ENCODE data around the gene GGACT.
"Not testable (repeated sequence)": the region's sequence is repeated elsewhere in the genome, so short reads cannot be mapped to it uniquely, and the experiment has no call there.

Gene GGACT

DNA sequence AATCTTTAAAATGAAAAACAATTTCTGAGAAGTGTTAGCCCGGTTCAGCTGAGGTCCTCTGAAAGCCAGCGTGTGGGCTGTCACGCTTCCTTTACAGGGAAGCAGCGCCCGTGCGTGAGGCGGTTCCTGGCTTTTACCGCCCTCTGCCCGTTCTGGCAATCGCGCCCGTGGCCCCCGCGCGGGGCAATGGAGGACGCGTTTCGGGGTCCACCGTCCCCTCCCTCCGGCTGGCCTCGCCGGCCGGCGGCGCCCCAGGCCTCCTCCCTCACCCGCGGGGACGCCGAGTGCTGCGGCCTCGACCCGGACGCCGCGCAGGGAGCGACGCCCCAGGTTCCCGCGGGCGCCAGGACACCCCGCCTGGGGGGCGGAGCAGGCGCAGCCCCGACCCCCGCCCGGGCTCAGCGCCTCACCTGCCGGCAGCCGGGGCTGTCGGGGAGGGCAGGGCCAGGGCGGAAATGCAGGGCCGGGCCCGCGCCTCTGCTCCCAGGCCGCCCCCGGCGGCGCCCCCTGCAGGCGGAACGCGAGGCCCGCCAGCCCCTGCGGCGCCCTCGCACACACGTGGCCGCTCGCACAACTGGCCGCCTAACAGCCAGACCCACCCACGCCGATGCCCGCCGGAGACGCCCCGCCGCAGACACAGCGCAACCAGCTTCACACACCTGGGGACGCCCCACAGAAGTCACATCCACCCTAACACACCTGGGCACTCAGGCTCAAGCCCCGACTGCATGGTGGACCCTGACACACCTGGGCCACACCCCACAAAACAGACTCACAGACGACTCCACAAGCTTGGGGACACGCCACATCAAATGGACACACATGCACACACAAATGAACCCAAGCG, at the start of gene GGACT:
TSS of gene GGACT (minus strand) at position 459 of the 847 bp plus-strand sequence. CDS start 56,198 bp downstream, outside the sequence.
- DNase-seq, result peak; percentile 82 to 86

DNA sequence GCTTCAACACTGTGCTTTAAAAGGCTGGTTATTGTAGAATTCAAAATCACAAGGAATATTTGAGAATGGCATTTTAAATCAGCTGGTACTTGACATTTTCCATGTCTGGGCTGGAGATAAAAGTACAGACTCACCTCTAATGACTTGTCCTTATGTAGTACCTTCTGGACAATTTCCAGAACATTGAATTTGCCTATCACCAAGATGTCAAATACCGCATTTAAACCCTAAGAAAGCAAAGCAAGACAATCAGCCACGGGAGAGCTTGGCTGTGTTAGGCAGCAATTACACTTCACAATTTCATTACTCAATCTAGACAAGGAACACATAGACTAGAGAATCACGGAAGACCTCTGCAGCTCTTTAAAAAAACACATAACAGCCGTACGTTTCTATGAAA, 49.2 kb upstream of the GGACT start:
- DNase-seq, result no peak

DNA sequence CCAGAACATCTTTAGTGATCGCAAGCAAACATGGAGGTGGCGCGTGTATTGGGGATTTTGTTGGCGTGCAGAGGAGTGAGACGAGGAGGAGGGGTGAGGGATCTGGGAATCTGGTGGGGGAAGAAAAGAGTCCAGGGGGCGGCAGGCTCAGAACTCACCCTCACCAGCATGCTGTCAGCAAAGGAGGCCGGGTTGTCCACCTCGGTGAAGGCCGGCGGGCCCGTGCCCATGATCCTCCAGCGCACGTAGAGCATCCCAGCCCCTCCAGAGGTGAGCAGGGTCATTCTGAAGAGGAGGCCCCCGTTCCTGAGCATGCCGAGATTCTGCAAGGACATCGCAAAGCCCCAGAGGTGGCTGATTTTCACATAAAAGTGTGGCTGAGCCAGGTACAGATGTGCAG, 48.8 kb upstream of the GGACT start:
- no peak for DNase-seq

DNA sequence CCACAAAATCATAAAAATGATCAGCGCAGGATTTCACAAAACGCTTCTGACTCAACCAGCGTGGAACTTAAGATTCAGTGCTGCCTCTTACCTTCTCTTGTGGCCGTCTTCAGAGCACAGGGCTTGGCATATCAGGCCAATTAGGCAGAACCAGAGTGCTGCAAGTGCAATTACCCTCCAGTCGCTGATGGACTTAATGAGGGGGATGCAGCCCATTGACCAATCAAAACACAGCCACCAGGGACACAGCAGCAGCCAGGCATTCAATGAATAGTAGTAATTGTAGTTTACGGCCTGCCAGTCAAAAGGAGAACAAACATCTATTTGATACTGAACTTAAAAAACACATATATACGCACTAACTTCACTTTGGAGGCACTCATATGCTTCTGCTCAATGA, 47.9 kb upstream of the GGACT start:
- no peak for DNase-seq

DNA sequence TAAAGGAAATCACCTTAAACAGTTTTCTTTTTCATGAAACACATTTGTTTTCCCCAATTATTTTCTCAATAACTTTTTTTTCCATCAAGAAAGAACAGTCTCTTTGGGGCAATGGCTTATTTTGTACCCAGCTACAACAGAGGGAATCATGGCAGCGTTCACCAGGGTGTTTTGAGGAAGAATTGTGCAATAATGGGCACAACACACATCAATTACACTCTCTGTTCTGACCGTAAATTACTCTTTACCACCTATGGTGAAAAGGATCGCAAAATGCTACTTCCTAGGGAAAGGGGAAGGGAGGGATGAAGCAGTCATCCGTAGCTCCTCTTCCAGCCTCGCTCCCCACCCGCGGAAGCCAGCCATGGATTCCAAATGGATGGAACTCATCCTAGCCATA, 47.4 kb upstream of the GGACT start:
- no peak for DNase-seq

DNA sequence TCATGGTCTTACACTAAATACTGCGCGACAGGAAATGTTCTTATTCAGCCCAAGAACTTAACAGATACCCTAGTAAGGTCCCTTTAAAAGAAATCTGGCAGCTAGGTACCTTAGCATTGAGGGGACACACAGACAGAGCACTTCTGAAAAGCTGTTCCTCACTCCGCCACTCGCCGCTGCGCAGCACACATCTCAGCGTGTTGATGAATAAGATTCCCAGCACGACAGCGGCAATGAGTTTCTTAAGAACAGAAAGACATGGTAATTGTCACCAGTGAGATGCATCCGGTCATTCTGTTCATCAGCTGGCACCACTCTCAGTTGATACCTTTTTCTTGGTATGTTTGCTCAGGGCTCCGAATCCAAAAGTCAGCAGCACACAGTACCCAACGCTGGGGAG, 46.1 kb upstream of the GGACT start:
- no peak for DNase-seq

DNA sequence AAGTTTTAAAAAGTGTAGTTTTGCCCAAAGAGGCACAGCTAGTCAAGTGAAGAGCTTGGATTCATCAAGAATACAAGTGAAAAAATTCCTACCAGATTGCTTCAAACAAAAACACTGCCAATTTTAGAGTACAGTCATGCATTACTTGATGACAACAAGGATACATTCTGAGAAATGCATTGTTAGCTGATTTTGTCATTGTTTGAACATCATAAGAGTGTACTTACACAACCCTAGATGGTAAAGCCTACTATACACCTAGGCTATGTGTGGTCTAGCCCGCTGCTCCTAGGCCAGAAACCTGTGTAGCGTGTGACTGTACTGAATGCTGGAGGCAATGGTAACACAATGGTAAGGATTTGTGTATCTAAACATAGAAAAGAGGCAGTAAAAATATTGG, 44.9 kb upstream of the GGACT start:
- DNase-seq, result no peak

DNA sequence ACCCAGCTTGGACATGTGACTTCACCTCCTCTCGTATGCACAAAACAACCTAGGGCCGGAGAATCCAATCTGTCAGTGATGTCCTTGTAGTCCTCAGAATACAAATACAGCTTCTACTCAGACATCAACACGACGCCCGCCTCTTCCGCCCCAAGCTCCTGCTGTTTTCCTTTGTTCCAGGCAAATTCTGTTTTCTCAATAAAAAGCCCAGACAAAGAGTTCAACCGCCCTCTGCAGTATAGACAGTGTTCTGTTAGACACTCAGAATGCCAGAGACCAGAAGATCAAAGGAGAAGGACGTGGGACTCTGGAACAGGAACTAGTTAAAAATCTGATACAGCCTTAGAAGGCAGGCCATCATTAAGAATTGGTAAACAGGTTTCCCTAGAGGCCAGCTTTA, 42.0 kb upstream of the GGACT start:
- DNase-seq, result no peak

DNA sequence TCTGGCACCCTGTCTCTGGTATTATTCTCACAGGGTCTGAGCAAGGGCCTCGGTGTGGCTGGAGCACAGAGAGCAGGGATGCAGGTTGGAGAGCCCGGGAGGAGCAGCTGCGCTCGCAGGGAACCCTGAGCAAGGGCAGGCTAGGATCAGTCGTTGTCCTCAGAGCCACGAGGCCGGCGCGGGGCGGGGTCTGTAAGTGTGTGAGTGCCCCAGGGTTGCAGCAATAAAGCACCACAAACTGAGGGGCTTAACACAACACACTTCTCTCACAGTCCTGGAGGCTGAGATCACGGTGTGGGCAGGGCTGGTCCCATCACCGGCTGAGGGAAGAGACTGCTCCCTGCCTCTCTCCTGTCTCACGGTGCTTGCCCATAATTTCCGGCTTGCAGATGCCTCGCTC, 38.5 kb upstream of the GGACT start:
- DNase-seq, result no peak

DNA sequence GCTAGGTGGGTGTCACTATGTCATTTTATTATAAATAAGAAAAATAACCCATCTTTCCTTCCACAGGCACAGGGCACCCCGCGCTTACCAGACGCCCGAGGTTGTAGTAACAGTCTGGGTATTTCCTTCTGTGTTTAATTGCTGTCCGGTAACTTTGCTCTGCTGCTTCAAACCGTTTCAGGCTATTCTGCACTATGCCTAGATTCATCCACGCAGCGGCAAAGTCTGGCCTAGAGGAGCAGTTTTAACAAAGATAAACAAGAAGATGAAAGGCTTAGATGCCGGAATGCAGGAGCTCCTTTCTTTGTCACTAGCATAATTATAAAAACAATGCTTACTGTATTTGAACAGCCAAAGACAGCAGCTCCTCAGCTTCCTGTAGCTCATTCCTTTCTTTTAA, 36.9 kb upstream of the GGACT start:
- no peak for DNase-seq

DNA sequence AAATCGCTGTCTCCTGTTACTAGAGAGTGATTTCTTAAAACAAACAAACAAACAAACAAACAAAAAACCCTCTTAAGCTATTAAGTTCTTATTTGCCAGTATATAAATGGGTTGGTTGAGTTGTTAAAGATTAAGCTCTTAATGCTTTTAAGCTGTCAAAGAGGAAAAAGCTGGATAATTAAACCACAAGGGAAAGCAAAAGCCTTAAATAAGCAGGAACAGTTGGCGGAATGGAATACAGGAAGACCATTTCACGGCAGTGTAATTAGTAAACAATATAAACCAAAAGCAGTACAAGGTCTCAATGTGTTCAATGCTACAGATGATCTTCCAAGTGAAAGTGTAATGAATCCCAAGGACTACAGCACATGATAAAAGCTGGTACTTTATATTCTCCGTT, 32.2 kb upstream of the GGACT start:
- DNase-seq, result no peak

DNA sequence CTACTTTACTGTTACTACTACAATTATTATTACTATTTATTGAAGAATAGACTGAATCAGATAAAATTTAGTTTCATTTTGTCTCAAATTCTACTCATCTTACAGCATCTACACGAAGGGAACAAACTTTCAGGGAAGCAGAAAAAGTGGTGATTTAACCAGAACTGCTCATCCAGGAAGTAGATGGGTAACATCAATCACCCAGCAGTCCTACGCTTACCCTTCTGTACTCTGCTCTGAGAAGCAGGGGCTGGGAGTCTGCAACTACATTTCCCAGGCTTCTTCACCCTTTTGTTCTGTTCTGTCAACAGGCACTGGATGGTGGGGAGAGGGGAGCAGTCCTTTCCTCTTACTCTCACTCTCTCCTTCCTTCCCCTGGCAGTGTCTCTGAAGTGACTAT, 31.4 kb upstream of the GGACT start:
- no peak for DNase-seq

DNA sequence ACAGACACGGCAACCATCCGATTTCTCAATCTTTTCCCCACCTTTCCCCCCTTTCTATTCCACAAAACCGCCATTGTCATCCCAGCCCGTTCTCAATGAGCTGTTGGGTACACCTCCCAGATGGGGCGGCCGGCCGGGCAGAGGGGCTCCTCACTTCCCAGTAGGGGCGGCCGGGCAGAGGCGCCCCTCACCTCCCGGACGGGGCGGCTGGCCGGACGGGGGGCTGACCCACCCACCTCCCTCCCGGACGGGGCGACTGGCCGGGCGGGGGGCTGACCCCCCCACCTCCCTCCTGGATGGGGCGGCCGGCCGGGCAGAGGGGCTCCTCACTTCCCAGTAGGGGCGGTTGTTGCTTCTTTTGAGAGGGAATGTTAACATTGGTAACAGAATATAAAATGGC, 30.3 kb upstream of the GGACT start:
- not testable (repeated sequence) for DNase-seq

DNA sequence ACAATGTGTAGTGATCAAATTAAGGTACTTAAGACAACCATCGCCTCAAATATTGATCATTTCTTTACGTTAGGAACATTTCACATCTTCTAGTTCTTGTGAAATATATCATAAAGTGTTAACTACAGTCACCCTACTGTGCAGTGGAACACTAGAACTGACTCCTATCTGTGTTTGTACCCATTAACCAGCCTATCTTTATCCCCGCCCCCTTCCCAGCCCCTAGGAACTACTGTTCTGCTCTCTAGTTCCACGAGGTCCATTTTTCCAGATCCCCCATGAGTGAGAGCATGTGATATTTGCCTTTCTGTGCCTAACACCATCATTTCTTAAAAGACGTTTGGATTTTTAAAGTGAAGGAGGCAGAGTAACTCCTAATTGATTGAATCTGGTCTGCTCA, 24.4 kb upstream of the GGACT start:
- no peak for DNase-seq

DNA sequence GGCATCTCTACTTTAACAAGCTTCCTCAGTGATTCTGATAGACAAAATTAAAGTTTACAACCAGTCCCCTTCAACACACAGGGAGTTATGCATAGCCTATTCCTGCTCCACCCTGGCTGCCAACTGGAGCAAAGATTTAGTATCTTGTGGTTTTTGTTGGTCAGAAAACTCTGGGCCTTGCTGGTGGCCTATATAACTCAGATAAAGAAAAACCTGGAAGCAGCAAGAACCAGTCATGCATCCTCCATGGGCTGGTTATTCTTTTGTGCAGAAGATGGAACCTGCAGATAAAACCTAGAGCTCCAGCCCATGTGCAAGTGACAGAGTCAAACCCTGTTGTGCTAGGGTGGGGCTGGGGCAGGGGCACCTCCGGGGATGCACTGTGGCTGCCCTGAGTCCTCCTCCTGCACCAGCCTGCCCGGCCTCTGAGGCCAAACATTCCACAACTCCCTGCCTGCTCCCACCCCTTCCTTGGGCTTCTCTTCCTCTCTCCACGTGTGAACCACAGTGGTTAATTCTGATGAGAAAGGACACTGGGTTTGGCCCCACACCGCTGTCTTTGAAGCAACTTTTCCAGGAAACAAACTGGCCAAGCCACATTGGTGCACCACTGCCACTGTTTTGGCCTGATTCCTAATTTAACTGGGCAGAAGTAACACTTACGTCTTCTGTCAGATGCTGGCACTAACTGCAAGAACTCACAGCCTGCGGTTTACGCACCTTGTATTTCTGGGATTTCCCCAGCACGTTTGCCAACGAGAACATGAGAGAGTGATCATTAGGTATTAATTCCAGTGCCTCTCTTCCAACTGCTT, 23.3 kb upstream of the GGACT start:
- peak; percentile 28 to 36 for DNase-seq

DNA sequence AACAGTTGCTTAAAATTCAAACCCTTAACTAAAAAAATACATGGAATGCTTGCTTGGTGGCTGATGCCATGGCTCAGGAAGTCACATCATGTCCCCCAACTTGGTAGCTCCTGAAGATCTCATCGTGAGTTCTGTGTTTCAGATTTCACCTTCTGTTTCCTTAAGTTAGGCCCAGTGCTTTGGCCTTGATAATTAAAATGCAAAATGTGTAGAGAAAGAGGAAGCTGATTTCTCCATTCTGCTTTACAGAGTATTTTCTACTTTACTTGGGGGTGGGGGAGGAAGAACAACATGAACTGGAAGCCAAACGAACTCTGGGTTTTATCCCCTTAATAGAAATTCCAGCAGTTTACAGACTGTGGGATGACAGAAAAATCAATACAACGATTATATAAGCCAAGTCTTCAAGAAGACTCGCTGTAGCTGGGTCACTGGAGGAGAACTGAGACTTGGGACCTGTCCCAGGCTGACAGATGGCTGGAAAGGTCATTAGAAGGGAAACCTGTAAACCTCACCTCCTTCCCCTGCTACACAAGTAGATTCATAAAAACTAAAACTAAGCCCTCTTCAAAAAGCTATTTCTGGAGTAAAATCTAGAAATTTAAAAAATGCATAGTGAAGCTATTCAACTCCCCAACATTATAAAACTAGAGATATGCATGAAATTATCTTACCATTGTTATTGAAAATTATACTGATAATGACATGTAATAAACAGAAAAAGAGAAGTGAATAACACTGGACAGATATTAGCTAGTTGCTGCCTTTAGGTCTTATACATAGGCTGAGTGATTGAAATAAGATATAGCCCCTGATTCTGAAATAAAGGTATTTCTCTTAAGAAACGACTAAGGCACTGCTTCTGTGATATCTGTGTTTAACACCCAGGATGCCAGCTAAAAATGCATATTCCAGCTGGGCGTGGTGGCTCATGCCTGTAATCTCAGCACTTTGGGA, 22.1 kb upstream of the GGACT start:
- DNase-seq, result no peak

DNA sequence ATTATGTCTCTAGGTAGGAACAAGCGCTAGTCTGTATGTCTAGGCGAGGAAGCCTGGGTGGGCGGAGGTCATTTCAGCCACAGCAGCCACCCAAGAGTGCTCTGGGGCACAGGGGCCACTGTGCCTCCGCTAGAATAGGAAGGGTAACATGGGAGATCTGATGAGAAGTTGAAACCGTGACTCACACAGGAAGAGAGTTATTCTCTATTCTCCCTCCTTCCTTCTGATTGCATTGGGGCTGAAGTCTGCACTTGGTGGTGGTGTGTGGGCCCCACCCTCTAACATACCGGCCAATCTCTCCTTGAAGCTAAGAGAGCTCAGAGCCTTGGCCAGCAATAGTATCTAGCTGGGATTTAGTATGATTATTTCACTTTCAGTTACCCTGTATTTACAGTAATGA, 20.3 kb upstream of the GGACT start:
- peak; percentile 16 to 19 for DNase-seq

DNA sequence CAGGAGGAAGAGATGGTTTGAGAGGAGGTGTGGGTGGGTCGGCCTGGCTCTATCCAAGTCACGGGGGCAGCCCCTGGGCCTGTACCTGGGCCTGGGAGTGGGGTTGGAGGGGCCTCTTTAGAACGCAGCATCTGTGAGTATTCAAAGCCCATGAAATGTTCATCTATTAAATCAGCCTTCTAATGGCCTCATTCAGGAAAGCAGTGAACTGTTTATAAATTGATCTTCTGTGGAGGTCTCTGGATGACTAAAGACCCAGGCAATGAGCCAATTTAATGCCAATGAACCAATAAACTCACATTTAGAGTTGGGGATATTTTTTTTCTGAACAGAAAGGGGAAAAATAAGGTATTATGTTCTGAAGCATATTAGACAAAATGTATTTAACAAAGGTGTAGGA, 19.9 kb upstream of the GGACT start:
- DNase-seq, result no peak

DNA sequence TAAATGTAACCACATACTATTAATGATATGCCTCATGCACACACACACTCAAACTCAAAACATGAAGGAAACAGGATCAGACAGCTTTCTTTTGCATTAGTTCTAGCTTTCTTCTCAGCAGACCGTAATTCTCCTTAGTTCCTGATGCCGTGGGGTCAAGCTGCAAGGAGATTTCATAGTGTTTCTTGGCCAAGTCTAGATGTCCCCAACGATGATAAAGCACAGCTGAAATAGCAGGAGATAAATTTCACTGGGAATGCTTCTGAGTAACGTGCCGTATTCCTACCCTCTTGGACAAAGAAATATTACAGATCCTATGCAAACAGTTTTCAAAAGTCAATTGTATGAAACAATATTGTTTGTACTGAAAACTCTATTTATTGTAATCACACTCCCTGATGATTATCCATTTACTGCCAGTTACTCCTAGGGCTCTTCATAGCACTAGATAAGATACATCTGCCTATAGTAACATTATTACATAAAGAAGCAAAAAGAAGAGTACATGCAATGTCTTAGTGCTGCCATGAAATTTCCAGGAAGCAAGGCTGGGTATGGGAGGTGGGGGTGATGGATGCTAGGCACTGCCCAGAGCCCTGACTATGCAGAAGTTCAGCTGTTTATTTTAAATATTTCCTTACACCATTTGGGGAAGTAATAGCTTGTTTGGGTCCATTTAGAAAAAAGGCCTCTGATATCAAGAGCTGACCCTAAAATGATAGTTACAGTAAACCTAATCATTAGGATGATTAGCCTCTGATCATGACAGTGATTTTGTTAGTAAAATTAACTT, 16.5 kb upstream of the GGACT start:
- DNase-seq, result no peak

DNA sequence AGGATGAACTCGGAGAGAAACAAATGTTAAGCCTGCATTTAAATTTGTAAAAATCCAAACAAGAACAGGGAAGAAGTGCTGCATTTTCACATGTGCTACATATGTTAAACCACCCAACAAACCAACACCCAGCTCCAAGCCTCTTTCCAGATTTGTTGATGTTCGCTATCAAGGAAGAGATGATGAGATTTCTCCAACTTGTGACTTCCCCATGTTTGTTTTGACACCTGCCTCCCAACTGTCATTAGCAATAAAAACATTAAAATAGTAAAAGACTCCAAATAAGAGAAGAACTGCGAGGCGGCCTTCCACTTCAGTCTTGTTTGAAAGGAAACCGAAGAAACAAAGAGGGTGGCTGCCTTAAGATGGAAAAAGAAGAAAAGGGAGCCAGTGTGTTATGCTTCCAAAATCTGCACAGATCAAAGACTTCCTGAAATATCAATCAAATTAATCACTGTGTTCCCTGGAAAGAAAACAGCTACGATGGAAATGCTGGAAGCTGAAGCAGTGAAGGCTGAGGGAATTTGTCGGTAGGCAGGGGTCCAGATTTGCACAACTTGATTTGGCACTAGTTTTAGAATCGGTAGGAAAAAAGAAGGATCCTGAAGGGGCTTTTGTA, 14.0 kb upstream of the GGACT start:
- DNase-seq, result no peak

DNA sequence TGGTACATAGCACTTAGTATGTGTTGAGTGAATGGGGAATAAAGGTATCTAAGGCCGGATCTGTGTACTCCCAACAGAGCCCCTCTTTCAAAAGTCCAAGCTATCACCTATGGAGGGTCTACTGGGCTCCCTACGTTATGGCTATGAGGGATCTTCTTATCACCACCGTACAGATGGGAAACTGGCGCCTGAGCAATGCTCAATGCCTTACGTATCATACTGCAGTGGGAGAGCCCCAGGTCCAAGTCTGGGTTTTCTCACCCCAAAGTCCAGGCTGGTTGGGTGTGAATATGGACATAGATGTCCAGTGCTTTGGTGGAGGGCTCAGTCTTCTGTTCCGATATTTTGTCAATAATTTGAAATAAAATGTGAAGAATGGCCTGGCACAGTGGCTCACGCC, 13.1 kb upstream of the GGACT start:
- DNase-seq, result no peak

DNA sequence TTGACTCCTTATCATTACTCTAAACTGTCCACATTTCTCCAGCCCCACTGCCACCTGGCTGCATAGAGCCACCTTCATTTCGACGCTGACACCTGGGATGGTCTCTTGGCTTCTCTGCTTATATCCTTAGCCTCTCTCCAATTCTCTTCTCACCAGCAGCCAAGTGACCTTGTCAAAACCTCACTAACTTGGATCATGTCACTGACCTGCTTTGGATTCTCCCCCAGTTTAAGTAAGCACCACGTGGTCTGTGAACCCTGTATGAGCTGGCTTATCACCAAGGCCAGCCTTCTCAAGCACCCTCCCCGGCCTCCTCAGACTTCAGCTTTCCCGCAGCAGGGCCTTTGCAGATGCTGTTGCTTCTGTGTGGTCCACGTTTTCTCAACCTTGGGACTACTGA, 12.3 kb upstream of the GGACT start:
- DNase-seq, result no peak
